WERI-Rb-1 (cell line): ENCODE data around the gene OR7A10.

Experiments
- DNase-seq: peaks from one replicate; pipeline ENCODE4 v3.0.0-alpha.2; 2020
- H3K27ac ChIP-seq: fragments of 250-450 bp; sonication (Bioruptor Pico); 2 replicates; pipeline ENCODE4 v1.5.1; 2020; ENCODE audit warnings: mild to moderate bottlenecking, moderate library complexity
- H3K27me3 ChIP-seq: fragments of 250-450 bp; sonication (Bioruptor Pico); 2 replicates; pipeline ENCODE4 v1.5.1; 2021; ENCODE audit warnings: mild to moderate bottlenecking, low read depth, moderate library complexity; ENCODE audit not compliant: insufficient read depth, severe bottlenecking
- H3K36me3 ChIP-seq: fragments of 250-450 bp; sonication (Bioruptor Pico); 2 replicates; pipeline ENCODE4 v1.5.1; 2020; ENCODE audit warnings: mild to moderate bottlenecking, moderate library complexity
- H3K4me3 ChIP-seq: 2 replicates; pipeline ENCODE4 v1.5.1; 2011; ENCODE audit warnings: low read depth, mild to moderate bottlenecking, control low read depth, low read length
- H3K9me3 ChIP-seq: fragments of 250-450 bp; sonication (Bioruptor Pico); 2 replicates; pipeline ENCODE4 v1.5.1; 2021; ENCODE audit warnings: mild to moderate bottlenecking, moderate library complexity; ENCODE audit not compliant: severe bottlenecking
- CTCF ChIP-seq: IDR thresholded peaks from 2 replicates; pipeline ENCODE4 v1.5.1; 2011; ENCODE audit warnings: low read depth, mild to moderate bottlenecking, control low read depth, inconsistent platforms, low read length

The OR7A10 gene

GRCh38 chr19:14830702-14831101 is 18.0 kb downstream of the OR7A10 start:
- DNase-seq = no peak
- Histone ChIP-seq H3K36me3 (no peaks in the 10 kb centered on the region), H3K27me3 (peaks cover 78% of the 10 kb centered on the region), H3K4me3 (no peak overlapping the region), H3K27ac (no peak overlapping the region), H3K9me3 (no peaks in the 10 kb centered on the region)
- no peak for TF ChIP-seq CTCF

GRCh38 chr19:14826006-14826405 is 22.7 kb downstream of the OR7A10 start:
- TF ChIP-seq CTCF = no peak
- H3K27me3 ChIP-seq = peaks cover 65% of the 10 kb centered on the region
- no peaks in the 10 kb centered on the region for H3K9me3 ChIP-seq
- DNase-seq = no peak
- H3K27ac ChIP-seq = no peak overlapping the region
- H3K4me3 ChIP-seq = no peak overlapping the region
- H3K36me3 ChIP-seq = no peaks in the 10 kb centered on the region

GRCh38 chr19:14821937-14822336 is 26.8 kb downstream of the OR7A10 start:
- H3K27me3 ChIP-seq = peaks cover 58% of the 10 kb centered on the region
- H3K4me3 ChIP-seq = no peak overlapping the region
- no peak overlapping the region for H3K27ac ChIP-seq
- H3K9me3 ChIP-seq = no peaks in the 10 kb centered on the region
- no peak for TF ChIP-seq CTCF
- DNase-seq = no peak
- H3K36me3 ChIP-seq = no peaks in the 10 kb centered on the region

- no peak for TF ChIP-seq CTCF
These were observed 30.1 kb downstream of the OR7A10 start for GRCh38 chr19:14818588-14818987.

GRCh38 chr19:14817052-14817451 is 31.7 kb downstream of the OR7A10 start:
- H3K9me3 ChIP-seq = no peaks in the 10 kb centered on the region
- TF ChIP-seq CTCF = no peak
- H3K4me3 ChIP-seq = no peak overlapping the region
- H3K27me3 ChIP-seq = peaks cover 67% of the 10 kb centered on the region
- no peak overlapping the region for H3K27ac ChIP-seq
- DNase-seq = no peak
- no peaks in the 10 kb centered on the region for H3K36me3 ChIP-seq

More at GRCh38 chr19:14818588-14818987, 30.1 kb downstream of the OR7A10 start:
- no peak for DNase-seq
- Histone ChIP-seq H3K36me3 (no peaks in the 10 kb centered on the region), H3K4me3 (no peak overlapping the region), H3K27me3 (peaks cover 60% of the 10 kb centered on the region), H3K27ac (no peak overlapping the region), H3K9me3 (no peaks in the 10 kb centered on the region)

GRCh38 chr19:14814982-14815652 is 33.6 kb downstream of the OR7A10 start:
- Histone ChIP-seq H3K27ac (no peak overlapping the region), H3K27me3 (peaks cover 74% of the 10 kb centered on the region), H3K36me3 (no peaks in the 10 kb centered on the region), H3K4me3 (no peak overlapping the region), H3K9me3 (no peaks in the 10 kb centered on the region)
- DNase-seq = no peak
- TF ChIP-seq CTCF = no peak
